IPS-18a (cell line): ENCODE measurements around the gene NFX1.

Experiments used
- H3K27ac ChIP-seq: one replicate; pipeline ENCODE4 v1.5.1; 2013; ENCODE audit warnings: low read length
- H3K27me3 ChIP-seq: one replicate; pipeline ENCODE4 v1.6.1; 2013; ENCODE audit warnings: mild to moderate bottlenecking, low read length; ENCODE audit not compliant: control insufficient read depth, insufficient read depth
- H3K36me3 ChIP-seq: one replicate; pipeline ENCODE4 v1.6.1; 2013; ENCODE audit warnings: low read depth, low read length; ENCODE audit not compliant: control insufficient read depth
- H3K4me1 ChIP-seq: one replicate; pipeline ENCODE4 v1.6.1; 2013; ENCODE audit warnings: low read depth, low read length; ENCODE audit not compliant: control insufficient read depth
- H3K4me3 ChIP-seq: one replicate; pipeline ENCODE4 v1.5.1; 2013; ENCODE audit warnings: low read length
- H3K9ac ChIP-seq: one replicate; pipeline ENCODE4 v1.6.1; 2013; ENCODE audit warnings: mild to moderate bottlenecking, low read length, moderate library complexity
- H3K9me3 ChIP-seq: one replicate; pipeline ENCODE4 v1.6.1; 2013; ENCODE audit warnings: low read depth, low read length; ENCODE audit not compliant: control insufficient read depth

NFX1 gene

GRCh38 chr9:33293782-33294181 is 3.5 kb downstream of the NFX1 start:
- H3K4me3 ChIP-seq, result no peak overlapping the region
- no peak overlapping the region for H3K9ac ChIP-seq
- H3K27ac ChIP-seq, result no peak overlapping the region
- H3K4me1 ChIP-seq, result peaks cover 4% of the 10 kb centered on the region
- H3K27me3 ChIP-seq, result no peaks in the 10 kb centered on the region
- peaks cover 42% of the 10 kb centered on the region for H3K36me3 ChIP-seq
- H3K9me3 ChIP-seq, result no peaks in the 10 kb centered on the region

- no peaks in the 10 kb centered on the region for H3K27me3 ChIP-seq
- no peak overlapping the region for H3K9ac ChIP-seq
- no peak overlapping the region for H3K4me3 ChIP-seq
- no peaks in the 10 kb centered on the region for H3K9me3 ChIP-seq
- H3K36me3 ChIP-seq, result peaks cover 52% of the 10 kb centered on the region
- H3K27ac ChIP-seq, result no peak overlapping the region
- peaks cover 4% of the 10 kb centered on the region for H3K4me1 ChIP-seq
Observed at GRCh38 chr9:33294670-33295432, 4.5 kb downstream of the NFX1 start.

- Histone ChIP-seq H3K9me3 (no peaks in the 10 kb centered on the region), H3K27ac (no peak overlapping the region), H3K36me3 (peaks cover 55% of the 10 kb centered on the region), H3K4me3 (no peak overlapping the region), H3K4me1 (peaks cover 4% of the 10 kb centered on the region), H3K27me3 (no peaks in the 10 kb centered on the region), H3K9ac (no peak overlapping the region)
Observed at GRCh38 chr9:33295571-33295970, 5.3 kb downstream of the NFX1 start.

GRCh38 chr9:33297432-33297831 is 7.1 kb downstream of the NFX1 start:
- Histone ChIP-seq H3K4me3 (no peak overlapping the region), H3K27me3 (no peaks in the 10 kb centered on the region), H3K27ac (no peak overlapping the region), H3K4me1 (no peaks in the 10 kb centered on the region), H3K36me3 (peaks cover 73% of the 10 kb centered on the region), H3K9ac (no peak overlapping the region), H3K9me3 (no peaks in the 10 kb centered on the region)

GRCh38 chr9:33300546-33300945 is 10.2 kb downstream of the NFX1 start:
- Histone ChIP-seq H3K36me3 (peaks cover 93% of the 10 kb centered on the region), H3K9ac (no peak overlapping the region), H3K27ac (no peak overlapping the region), H3K4me3 (no peak overlapping the region), H3K27me3 (no peaks in the 10 kb centered on the region), H3K9me3 (no peaks in the 10 kb centered on the region), H3K4me1 (no peaks in the 10 kb centered on the region)

- H3K4me3 ChIP-seq, result no peak overlapping the region
- peaks cover 80% of the 10 kb centered on the region for H3K36me3 ChIP-seq
- H3K9ac ChIP-seq, result no peak overlapping the region
- no peaks in the 10 kb centered on the region for H3K27me3 ChIP-seq
- no peak overlapping the region for H3K27ac ChIP-seq
- no peaks in the 10 kb centered on the region for H3K4me1 ChIP-seq
- H3K9me3 ChIP-seq, result no peaks in the 10 kb centered on the region
Observed at GRCh38 chr9:33304362-33304761, 14.0 kb downstream of the NFX1 start.

- H3K27ac ChIP-seq, result no peak overlapping the region
- H3K4me3 ChIP-seq, result no peak overlapping the region
- H3K9me3 ChIP-seq, result no peaks in the 10 kb centered on the region
- no peak overlapping the region for H3K9ac ChIP-seq
- H3K27me3 ChIP-seq, result no peaks in the 10 kb centered on the region
- H3K4me1 ChIP-seq, result no peaks in the 10 kb centered on the region
- peaks cover 82% of the 10 kb centered on the region for H3K36me3 ChIP-seq
Observed at GRCh38 chr9:33306037-33306436, 15.7 kb downstream of the NFX1 start.

- Histone ChIP-seq H3K4me3 (no peak overlapping the region), H3K27me3 (no peaks in the 10 kb centered on the region), H3K27ac (no peak overlapping the region), H3K9me3 (no peaks in the 10 kb centered on the region), H3K4me1 (no peaks in the 10 kb centered on the region), H3K36me3 (peaks cover 80% of the 10 kb centered on the region), H3K9ac (no peak overlapping the region)
Observed at GRCh38 chr9:33307067-33307466, 16.8 kb downstream of the NFX1 start.

GRCh38 chr9:33309903-33310302 is 19.6 kb downstream of the NFX1 start:
- H3K27ac ChIP-seq, result no peak overlapping the region
- H3K9me3 ChIP-seq, result no peaks in the 10 kb centered on the region
- no peak overlapping the region for H3K4me3 ChIP-seq
- no peaks in the 10 kb centered on the region for H3K27me3 ChIP-seq
- H3K4me1 ChIP-seq, result no peaks in the 10 kb centered on the region
- peaks cover 72% of the 10 kb centered on the region for H3K36me3 ChIP-seq
- H3K9ac ChIP-seq, result no peak overlapping the region

- no peak overlapping the region for H3K27ac ChIP-seq
- no peak overlapping the region for H3K4me3 ChIP-seq
- H3K36me3 ChIP-seq, result peaks cover 64% of the 10 kb centered on the region
- H3K4me1 ChIP-seq, result no peaks in the 10 kb centered on the region
- H3K9ac ChIP-seq, result no peak overlapping the region
- H3K9me3 ChIP-seq, result no peaks in the 10 kb centered on the region
- H3K27me3 ChIP-seq, result no peaks in the 10 kb centered on the region
Observed at GRCh38 chr9:33310748-33311147, 20.4 kb downstream of the NFX1 start.

- Histone ChIP-seq H3K36me3 (peaks cover 63% of the 10 kb centered on the region), H3K4me1 (no peaks in the 10 kb centered on the region), H3K9ac (no peak overlapping the region), H3K27ac (no peak overlapping the region), H3K9me3 (no peaks in the 10 kb centered on the region), H3K4me3 (no peak overlapping the region), H3K27me3 (no peaks in the 10 kb centered on the region)
Observed at GRCh38 chr9:33311953-33312352, 21.6 kb downstream of the NFX1 start.

- no peaks in the 10 kb centered on the region for H3K9me3 ChIP-seq
- H3K36me3 ChIP-seq, result peaks cover 62% of the 10 kb centered on the region
- no peaks in the 10 kb centered on the region for H3K4me1 ChIP-seq
- no peak overlapping the region for H3K9ac ChIP-seq
- no peak overlapping the region for H3K27ac ChIP-seq
- no peaks in the 10 kb centered on the region for H3K27me3 ChIP-seq
- no peak overlapping the region for H3K4me3 ChIP-seq
Observed at GRCh38 chr9:33315371-33315770, 25.1 kb downstream of the NFX1 start.
